Ishikawa (cell line): ENCODE measurements around the gene CYB561.

Source experiments
- CEBPB ChIP-seq: IDR thresholded peaks from 2 replicates; pipeline ENCODE4 v1.6.1; 2012
- CREB1 ChIP-seq: IDR thresholded peaks from 2 replicates; pipeline ENCODE4 v1.6.1; 2012; ENCODE audit warnings: low read depth
- EP300 ChIP-seq: IDR thresholded peaks from 2 replicates; pipeline ENCODE4 v1.6.1; 2012; ENCODE audit warnings: borderline replicate concordance
- FOXM1 ChIP-seq: IDR thresholded peaks from 2 replicates; pipeline ENCODE4 v1.6.1; 2012; ENCODE audit warnings: low read depth, borderline replicate concordance
- NFIC ChIP-seq: IDR thresholded peaks from 2 replicates; pipeline ENCODE4 v1.6.1; 2012
- RAD21 ChIP-seq: IDR thresholded peaks from 2 replicates; pipeline ENCODE4 v1.6.1; 2012; ENCODE audit warnings: low read depth
- TAF1 ChIP-seq: IDR thresholded peaks from 2 replicates; pipeline ENCODE4 v1.6.1; 2012; ENCODE audit warnings: low read depth, mild to moderate bottlenecking
- TCF12 ChIP-seq: IDR thresholded peaks from 2 replicates; pipeline ENCODE4 v1.6.1; 2012; ENCODE audit warnings: low read depth
- TEAD4 ChIP-seq: IDR thresholded peaks from 2 replicates; pipeline ENCODE4 v1.6.1; 2012
- YY1 ChIP-seq: IDR thresholded peaks from 2 replicates; pipeline ENCODE4 v1.6.1; 2012; ENCODE audit warnings: low read depth
- ZBTB7A ChIP-seq: IDR thresholded peaks from 2 replicates; pipeline ENCODE4 v1.6.1; 2012; ENCODE audit warnings: low read depth
- TF ChIP-seq, protein P1 (sequence below): IDR thresholded peaks from 2 replicates; pipeline ENCODE4 v1.6.1; 2012; ENCODE audit warnings: low read depth, mild to moderate bottlenecking
- TF ChIP-seq, protein P2 (sequence below): IDR thresholded peaks from 2 replicates; pipeline ENCODE4 v1.6.1; 2012
- TF ChIP-seq, protein P3 (sequence below): IDR thresholded peaks from 2 replicates; pipeline ENCODE4 v1.6.1; 2012

The CYB561 gene

DNA sequence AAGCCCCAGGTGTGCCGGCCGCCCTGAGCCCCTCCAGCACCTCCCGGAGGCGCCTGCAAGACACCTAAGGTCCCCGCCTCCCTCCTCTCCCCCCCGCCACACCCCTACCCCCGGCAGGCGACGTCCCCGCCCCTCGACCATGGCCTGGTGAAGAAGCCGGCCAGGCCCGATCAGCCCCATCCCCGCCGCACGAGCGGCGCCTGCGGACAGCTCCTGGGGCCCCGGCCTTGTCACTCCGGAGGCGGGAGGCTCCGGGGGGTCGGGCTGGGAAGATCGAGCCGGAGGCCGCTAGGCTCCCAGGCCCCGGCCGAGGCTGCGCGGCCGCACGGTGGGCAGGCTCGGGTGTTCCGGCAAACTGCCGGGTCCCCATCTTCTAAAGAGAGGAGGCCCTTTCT, 30.4 kb upstream of the CYB561 start:
- no peak; the same call in 1 of the 2 replicates for TF ChIP-seq TCF12
- TF ChIP-seq, protein P1, sequence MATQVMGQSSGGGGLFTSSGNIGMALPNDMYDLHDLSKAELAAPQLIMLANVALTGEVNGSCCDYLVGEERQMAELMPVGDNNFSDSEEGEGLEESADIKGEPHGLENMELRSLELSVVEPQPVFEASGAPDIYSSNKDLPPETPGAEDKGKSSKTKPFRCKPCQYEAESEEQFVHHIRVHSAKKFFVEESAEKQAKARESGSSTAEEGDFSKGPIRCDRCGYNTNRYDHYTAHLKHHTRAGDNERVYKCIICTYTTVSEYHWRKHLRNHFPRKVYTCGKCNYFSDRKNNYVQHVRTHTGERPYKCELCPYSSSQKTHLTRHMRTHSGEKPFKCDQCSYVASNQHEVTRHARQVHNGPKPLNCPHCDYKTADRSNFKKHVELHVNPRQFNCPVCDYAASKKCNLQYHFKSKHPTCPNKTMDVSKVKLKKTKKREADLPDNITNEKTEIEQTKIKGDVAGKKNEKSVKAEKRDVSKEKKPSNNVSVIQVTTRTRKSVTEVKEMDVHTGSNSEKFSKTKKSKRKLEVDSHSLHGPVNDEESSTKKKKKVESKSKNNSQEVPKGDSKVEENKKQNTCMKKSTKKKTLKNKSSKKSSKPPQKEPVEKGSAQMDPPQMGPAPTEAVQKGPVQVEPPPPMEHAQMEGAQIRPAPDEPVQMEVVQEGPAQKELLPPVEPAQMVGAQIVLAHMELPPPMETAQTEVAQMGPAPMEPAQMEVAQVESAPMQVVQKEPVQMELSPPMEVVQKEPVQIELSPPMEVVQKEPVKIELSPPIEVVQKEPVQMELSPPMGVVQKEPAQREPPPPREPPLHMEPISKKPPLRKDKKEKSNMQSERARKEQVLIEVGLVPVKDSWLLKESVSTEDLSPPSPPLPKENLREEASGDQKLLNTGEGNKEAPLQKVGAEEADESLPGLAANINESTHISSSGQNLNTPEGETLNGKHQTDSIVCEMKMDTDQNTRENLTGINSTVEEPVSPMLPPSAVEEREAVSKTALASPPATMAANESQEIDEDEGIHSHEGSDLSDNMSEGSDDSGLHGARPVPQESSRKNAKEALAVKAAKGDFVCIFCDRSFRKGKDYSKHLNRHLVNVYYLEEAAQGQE: peak; percentile 35; the same call in 1 of the 2 replicates

DNA sequence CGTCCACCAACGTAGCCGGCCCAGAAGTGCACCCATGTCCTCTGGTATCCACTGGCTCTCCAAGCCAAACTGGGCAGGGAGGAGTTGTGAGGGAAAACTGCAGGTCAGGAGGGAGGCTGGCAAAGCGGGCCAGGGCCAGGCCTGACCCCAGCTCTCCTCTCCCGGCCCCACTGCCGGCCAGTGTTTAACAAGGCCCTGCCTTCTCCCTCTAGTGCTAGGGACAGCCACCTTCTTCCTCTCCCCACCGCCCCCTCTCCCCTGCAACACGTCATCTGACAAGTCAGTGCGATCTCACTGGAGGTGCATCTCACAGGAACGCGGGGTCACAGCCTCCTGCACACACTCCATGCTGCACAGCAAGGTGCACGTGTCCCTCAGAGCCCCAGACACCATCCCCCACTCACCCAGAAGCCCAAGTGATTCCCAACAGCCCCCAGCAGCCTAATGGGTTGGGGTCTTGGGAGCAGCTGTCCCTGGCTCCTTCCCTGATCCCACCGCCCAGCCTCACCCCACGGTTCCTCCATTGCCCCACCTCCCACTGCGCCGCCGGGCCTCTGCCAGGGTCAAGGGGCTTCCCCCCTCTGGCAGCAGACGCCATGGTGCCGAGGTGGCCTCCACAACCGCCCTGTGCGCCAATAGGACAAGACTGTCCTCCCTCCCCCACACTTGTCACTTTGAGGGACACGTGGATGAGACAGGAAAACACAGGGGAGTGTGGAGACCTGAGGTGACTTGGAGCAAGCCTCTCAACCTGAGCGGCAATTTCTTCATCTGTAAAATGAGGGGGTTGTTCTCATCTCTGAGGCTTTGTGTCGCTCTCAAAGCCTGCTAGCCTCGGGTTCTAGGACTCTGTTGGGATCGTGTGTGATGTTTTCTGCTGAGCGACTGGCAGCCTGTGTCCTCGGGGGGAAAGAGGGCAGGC, 29.6 kb upstream of the CYB561 start:
- TF ChIP-seq NFIC: no peak
- TF ChIP-seq ZBTB7A: no peak
- no peak for TF ChIP-seq RAD21
- TF ChIP-seq EP300: no peak
- TF ChIP-seq TCF12: no peak
- TF ChIP-seq, protein P1: no peak
- TF ChIP-seq, protein P2, sequence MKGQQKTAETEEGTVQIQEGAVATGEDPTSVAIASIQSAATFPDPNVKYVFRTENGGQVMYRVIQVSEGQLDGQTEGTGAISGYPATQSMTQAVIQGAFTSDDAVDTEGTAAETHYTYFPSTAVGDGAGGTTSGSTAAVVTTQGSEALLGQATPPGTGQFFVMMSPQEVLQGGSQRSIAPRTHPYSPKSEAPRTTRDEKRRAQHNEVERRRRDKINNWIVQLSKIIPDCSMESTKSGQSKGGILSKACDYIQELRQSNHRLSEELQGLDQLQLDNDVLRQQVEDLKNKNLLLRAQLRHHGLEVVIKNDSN: no peak
- no peak for TF ChIP-seq TAF1
- TF ChIP-seq YY1: no peak
- no peak for TF ChIP-seq FOXM1
- TF ChIP-seq CREB1: no peak
- TF ChIP-seq CEBPB: no peak

DNA sequence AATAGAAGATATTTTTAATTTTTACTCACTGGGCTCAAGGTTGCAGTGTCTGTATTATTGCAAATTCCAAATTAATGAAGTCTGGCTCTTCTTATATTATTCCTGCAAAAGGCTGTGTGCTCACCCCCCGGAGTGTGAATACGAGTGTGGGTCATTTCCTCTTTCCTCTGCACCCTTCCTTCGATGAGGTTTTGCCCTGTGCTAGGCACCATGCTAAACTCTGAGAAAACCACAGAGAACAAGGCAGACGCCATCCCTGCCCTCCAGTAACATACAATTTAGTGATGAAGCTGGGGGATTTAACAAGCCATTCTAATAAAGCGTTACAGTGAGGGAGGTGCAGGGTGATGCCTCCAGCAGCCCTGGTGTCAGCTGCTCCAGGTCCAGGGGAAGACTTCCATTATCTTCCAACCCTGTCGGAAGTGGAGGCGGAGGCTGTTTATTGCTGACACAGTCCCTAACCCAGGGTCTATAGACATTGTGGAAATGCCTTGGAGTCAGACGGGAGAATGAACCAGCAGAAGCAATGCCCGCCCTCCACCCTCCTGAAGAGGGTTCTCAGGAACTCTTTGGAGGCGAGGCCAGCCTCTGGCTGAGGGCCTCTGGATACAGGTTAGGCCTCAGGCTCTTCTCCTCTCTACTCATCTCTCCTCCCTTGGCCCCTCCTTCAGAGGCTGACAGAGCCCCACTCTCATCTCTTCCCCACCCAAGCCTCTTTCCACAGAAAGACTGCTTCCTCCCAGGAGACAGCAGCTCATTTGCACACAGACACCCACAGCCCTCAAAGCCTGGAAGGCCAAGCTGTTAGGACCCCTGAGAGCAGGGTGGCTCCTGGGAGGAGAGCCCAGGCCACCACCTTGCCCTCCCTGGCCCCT, 28.7 kb upstream of the CYB561 start:
- TF ChIP-seq EP300: no peak
- no peak for TF ChIP-seq CEBPB
- no peak for TF ChIP-seq ZBTB7A
- no peak for TF ChIP-seq TEAD4

DNA sequence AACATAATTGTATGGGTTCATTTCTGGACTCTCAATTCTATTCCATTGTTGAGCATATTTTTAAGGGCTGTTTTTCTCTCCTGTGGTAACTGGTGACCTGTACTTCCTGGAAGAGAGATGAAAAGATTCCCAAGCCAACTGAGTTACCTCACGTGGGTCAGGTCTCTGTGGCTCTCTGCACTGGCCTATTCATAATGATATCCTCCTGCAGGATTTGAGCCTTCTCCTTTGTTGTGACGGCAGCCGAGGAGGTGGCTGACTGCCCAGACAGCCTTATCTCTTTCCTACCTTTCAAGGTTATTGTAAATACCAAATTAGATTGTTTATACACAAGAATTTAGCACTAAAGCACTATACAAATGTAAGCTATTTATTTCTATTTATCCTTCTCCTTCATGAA, 28.1 kb upstream of the CYB561 start:
- no peak for TF ChIP-seq NFIC
- no peak for TF ChIP-seq EP300
- no peak for TF ChIP-seq CEBPB
- TF ChIP-seq TEAD4: no peak
- TF ChIP-seq, protein P2: no peak
- TF ChIP-seq, protein P3, sequence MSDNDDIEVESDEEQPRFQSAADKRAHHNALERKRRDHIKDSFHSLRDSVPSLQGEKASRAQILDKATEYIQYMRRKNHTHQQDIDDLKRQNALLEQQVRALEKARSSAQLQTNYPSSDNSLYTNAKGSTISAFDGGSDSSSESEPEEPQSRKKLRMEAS: no peak

DNA sequence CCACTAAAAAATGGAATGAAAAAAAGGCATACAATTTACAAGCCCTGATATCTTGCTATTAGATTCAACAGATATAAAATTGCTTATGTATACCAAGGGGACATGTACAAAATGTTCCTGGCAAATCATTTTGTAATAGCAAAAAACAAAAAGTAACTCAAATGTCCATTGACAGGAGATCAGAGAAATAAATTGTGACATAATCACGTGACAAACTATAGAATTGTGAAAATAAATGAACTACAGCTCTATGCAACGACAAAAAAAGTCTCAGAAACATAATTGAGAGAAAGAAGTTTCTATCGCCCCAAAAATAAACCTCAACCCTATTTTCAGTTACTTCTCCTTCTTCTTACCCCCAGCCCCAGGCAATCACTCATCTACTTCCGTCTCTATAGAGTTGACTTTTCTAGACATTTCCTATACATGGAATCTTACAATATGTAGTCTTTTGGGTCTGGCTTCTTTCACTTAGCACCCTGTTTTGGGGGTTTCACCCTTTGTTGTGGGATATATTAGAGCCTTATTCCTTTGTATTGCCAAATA, 18.7 kb upstream of the CYB561 start:
- no peak for TF ChIP-seq FOXM1
- TF ChIP-seq RAD21: no peak
- no peak for TF ChIP-seq TAF1
- TF ChIP-seq CREB1: no peak
- TF ChIP-seq TEAD4: no peak
- no peak for TF ChIP-seq TCF12
- no peak for TF ChIP-seq CEBPB
- no peak for TF ChIP-seq ZBTB7A
- no peak for TF ChIP-seq NFIC
- TF ChIP-seq, protein P3: no peak
- TF ChIP-seq YY1: no peak

DNA sequence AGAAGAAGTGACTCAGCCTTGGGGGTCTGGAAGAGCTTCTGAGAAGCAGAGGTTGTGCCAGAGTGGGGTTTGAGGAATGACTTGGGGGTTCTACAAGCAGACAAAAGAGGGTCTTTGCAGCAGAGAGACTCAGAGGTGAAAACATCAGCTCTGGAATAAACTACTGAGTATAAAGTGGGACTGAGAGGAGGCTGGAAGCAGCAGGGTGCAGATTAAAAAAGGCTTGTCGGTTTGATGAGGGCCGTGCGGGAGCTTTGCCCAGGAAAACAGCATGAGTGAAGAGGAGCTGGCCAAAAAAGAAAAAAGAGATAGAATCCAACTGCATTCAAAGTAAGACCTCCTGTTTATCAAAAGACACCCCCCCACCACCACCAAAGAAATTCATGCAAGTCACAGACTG, 17.7 kb upstream of the CYB561 start:
- TF ChIP-seq CREB1: no peak
- TF ChIP-seq, protein P2: no peak
- TF ChIP-seq RAD21: no peak
- TF ChIP-seq TEAD4: no peak
- no peak for TF ChIP-seq FOXM1
- TF ChIP-seq, protein P3: no peak
- no peak for TF ChIP-seq TAF1
- TF ChIP-seq ZBTB7A: no peak
- TF ChIP-seq TCF12: no peak
- TF ChIP-seq NFIC: no peak
